HS-5 (cell line): ENCODE data around the gene CTCF.

Experiments used
- DNase-seq: peaks from one replicate; pipeline ENCODE4 v3.0.0-alpha.2; 2012; ENCODE audit warnings: low read depth

The CTCF gene

DNA sequence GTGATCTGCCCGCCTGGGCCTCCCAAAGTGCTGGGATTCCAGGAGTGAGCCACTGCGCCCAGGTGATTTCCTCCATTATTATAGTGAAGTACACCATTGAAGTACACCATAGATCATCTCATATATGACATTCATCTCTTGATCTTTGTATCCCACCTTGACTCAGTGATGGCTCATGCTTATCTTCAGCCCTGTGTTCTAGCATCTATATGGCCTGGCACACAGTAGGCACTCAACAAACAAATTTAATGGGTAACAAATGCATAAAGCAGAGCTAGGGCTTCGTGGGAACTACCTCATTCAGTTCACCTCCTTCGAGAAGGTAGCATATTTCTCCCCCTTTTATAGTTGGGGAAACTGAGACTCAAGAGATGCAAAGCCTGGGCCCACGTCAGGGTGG lies 103.3 kb downstream of the CTCF start:
- DNase-seq: no peak

DNA sequence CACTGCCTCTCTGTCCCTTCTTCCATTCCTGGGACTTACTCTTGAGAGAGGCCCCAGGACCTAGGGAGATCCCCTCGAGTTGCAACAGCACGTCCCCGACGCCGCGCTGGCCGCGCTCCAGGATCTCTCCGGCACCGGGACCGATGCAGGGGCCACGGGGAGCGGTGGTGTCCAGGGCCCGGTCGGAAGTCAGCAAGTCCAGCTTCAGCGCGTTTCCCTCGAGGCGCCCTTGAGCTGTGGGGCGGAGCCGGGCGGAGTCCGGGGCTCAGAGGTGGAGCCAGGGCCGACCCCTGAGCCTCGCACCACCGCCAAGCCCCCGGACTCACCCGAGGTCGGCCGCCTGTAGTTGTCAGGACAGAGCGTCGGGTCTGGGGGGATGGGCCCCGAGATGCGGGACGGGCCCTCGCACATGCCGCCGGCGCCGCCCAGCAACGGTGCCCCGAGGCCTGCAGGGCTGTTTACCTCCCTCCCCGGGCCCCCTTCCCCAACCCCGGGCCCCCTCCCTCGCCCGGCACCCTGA lies 103.8 kb downstream of the CTCF start:
- DNase-seq: no peak

DNA sequence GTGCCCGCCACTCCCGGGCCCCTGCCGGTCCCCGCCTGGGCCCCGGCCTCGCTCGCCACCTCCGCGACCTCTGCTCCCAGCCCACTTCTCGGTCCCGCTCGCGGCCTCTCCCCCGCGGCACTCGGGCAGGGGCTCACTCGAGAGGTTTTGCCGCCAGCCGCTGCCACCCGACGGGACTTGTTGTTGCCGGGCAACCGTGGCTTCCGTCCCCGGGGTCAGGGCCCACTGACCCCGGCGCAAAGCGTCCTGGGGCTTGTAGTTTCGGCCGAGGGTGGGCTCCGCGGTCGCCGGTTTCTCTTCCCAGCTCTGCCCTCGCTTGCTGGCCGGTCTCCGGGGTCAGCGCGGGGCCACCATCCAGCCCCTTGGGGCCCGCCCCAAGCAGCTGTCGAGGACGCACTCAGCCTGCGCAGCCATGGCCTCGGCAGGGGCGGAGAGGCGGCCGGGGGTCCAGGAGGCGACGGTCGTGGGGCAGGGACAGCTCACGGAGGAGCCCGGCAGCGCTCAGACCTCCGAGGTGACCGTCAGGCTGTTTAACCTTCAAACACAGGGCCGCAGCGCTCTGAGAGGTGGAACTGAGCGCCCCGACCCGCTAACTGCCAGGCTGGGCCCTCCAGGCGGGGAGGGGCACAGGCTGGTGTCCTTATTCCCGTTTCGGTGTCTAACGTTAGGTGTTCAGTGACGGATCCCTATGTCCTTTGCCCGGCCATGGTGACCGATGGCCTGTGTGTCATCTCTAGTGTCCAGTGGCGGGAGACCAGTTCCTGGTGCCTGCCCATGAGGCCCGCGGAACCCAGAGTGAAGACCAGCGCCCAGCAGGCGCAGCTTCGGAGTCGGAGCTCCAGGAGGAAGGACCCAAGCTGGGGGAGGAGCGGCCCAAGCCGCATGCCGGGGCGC lies 104.5 kb downstream of the CTCF start, which contains the start of the genes C16orf86 and ENKD1:
TSS of gene C16orf86 (plus strand) at position 256 of the 894 bp plus-strand sequence. CDS start at position 413, 157 bp downstream.
TSS of gene ENKD1 (minus strand) at position 192 of the 894 bp plus-strand sequence. CDS start 308 bp downstream, outside the sequence.
- peak; percentile 22 for DNase-seq

DNA sequence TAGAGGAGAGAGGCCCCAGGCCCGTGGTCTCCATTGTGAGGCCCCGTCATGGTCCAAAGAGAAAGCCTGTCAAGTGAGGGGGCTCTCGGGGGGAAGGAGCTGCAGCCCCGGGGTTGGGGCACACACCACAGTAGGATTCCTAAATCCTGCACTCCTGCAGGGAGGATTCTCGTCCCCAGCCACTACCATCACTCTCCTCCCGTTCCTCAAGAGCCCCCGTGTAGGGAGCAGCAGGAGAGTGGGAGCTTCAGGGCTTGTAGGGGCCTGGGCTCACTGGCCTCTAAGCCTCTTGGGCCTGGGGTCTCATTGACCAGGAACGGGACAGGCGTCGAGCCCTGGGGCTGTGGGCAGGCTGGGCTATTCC lies 105.1 kb downstream of the CTCF start:
- no peak for DNase-seq

DNA sequence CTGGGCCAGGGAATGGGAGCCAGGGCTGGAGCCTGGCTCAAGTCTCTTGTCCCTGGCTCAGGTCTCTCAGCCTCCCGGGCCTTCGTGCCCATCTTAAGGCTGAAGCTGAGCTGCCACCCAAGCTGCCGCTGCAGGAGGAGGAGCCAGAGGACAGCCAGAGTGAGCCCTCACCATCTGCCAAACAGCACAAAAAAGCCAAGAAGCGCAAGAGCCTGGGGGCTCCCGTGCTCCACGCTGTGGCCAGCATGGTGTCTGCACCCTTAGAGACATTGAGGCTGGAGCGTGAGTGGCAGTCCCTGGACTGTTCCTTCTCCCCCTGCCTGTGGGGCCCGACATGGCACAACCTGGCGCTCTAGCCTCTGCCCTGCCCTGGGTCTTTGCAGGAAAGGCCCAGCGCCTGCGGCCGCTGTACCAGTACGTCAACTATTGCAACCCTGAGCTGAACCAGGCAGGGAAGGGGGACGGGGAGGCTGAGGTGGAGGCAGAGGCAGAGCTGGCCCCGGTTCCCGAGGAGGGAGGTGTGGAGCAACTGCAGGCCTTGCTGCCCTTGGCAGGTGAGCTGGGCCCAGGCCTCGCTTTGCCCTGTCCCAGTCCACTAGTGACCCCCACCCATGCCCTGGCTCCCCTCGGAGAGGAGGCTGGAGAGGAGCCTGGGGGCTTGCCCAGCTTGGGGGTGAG lies 105.6 kb downstream of the CTCF start:
- peak; percentile 45 for DNase-seq

DNA sequence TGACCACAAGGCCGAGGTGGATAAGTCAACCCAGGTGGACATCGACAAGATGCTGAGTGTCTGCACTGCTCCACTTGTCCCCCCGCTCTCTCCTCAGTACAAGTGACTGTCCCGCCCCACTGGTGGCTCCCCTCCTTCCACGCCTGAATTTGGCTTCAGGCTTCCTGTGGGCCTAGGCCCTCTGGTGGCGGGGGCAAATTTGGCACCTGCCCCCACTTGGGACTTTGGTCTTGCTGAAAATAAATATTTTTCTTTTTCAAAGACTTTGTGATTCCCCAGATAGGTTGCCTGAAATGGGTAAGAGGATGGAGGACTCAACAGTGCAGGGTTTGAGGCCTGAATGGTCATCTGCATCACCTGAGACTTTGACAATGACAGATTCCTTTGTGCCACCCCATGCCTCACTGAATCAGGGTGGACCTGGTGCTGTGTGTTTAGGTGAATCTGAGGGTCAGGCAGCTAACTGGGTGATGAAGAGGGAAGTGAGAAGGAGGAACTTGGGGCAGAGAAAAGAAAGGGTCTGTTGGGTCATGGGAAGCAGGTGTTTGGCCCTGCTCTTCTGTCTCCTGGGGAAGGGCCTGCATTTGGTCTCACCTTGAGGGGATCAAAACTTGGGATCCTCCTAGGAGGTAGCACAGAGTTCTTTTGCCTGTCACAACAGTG lies 106.3 kb downstream of the CTCF start:
- no peak for DNase-seq

DNA sequence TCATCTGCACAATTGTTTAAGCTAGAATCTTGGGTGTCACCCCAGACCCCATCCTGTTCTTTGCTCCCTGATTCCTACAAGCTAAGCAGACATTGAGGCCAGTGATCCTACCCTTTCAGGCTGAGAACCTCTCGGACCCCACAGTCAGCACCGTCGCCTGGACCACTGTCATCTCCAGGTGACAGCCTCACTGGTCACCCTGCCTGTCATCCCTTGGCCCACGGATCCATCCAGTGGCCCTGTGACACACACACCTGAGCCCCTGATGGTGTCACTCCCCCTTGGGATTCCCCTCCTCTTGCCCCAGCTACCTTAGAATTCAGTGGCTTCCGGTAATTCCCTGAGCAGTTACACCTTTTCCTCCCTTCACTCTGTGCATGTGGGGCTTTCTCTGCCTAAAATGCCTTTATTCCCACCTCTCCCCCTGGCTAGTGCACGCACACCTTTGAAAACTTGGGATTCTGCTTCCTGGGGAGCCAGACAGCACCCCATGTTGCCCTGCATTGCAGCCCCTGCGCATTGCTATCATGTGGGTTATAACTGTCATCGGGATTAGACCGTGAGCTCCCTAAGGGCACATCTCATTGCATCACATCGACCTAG lies 107.3 kb downstream of the CTCF start:
- no peak for DNase-seq

DNA sequence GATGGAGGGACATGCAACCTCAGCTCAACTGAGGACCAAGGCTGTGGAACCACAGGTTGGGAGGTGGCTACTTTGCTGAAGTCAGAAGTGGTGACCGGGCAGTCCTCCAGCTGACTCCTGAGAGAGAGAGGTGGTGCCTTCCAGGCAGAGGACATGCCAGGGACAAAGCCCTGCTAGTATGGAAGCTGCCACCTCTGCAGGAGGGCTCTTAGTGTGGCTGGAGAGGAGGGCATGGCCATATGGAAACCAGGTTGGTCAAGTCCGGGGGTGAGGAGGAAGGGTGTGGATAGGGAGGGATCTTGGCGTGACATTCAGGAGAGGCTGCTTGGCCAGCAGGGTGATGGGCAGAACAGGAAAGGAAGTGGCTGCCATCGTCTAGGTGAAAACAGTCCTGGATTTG lies 110.0 kb downstream of the CTCF start:
- DNase-seq: no peak

DNA sequence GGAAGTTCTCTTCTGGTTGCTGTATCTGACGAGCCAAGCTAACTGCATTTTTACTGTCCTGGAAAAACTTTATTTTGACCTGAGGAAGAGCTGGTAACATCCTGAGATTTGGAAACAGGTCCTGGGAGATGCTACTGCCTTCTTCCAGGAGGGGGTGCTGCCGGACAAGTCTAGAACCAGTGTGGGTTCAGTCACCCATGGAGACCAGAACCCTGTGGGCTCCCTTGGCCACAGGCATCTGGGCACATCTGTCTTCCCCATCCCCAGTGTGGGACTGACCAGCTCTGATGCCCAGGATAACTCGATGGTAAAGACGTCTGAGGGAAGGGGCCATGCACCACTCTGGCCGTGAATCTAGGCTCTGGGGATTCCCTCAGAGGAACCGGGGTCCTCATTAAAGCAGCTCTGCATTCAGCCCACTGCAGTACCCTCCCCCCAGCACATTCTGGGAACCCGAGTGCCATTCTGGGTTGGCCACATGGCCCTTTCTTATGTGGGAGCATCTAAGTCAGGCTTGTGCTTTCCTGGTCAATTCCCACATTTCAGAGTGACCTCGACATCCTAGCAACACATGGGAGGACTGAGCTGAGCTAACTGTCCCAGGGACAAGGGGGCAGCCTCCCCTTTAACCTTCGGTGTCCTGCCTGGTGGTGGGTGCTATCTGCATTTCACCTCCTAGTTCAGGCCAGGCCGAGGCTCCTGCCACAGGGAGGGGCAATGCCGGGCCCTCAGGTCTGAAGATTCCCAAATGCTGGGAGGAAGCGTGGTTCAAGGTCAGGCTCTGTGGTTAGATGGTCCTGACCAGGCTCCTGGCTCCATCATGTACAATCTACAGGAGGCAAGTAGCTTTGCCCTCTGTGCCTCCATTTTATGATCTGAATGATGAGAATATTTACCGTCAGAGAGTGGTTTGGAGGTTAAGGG lies 110.7 kb downstream of the CTCF start:
- DNase-seq: peak; percentile 22

DNA sequence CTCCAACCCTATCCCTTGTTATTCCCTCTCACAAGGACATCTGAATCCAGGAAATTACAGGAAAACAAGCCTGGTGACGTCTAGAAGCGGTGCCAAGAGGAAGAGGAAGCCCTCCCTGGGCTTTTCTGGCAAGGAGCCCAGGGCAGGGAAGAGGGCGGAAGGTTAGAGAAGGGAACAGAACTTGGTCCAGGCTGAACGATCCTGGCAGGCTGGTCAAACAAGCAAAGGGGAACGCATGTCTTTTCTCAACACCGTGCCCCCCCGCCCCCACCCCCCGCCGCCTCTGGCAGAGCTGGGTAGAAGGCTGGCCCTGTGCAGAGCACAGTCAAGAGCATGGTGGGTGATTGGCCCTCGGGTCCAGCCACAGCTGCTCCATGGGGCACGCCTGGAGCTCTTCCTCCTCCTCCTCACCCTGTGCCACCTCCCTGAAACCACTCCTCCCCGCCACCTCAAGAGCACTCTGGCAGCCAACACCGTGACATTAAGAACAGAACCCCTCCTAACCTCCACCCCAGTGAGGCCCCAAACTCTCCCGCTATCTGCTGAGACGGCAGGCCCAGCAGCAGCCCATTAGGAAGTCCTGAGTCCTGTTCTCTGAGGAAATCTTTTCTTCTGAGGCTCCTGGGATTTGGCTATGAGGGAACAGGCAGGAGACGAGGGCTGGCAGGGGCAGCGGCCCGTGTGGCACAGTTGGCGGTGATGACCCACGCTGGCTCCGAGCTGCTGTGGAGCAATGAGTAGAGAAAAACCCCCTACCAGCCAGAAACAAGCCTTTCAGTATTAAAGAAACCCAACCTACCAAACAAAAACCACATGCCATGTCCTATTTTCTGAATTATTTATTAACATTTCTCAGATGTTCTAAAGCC lies 111.6 kb downstream of the CTCF start:
- no peak for DNase-seq

DNA sequence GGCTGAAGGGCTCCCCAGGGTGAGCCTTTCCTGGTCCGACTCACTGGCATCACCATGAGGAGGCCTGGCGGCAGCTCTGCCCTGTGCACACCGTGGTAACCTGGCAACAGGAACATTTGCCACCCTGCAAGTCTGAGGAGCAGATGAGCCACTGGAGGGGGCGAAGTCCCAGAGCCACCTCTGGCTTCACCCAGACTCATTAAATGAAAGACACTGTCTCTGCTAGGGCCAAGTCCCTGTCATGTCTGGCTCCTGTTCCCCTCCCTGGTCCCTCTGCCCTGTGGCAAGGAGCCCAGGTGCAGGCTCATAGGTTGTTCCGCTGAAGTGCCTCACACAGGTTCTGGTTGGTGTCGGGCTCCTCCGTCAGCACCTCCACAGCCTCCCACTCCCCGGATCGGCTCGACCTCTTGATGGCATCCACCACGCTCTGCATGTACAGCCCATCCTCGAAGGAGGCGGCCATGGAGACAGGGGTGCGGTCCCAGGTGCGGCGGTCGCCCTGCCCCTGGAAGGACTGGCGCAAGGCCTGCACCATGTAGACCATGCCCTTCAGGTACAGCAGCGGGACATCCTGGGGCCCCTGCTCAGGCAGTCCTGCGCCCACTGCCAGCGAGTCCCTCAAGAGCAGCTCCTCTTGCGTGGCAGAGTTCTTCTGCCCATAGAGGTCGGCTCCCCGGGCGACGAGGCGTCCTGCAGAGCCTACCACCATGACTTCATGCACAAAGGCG lies 112.7 kb downstream of the CTCF start:
- no peak for DNase-seq

DNA sequence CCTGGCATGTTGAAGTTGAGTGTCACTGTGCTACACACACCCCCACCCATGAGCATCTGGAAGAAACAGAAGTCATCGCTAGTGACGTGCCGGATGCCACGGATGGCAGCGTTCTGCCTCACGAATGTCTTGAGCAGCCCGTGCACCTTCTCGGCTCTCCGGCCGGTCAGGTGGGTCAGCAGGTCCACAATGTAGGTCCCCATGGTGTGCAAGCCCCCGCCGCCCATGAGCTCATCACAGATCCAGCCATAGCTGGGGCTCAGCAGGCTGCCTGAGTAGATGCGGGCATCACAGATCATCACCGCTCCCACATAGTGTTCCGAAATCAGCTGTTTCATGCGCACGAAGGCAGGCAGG lies 113.2 kb downstream of the CTCF start:
- no peak for DNase-seq

DNA sequence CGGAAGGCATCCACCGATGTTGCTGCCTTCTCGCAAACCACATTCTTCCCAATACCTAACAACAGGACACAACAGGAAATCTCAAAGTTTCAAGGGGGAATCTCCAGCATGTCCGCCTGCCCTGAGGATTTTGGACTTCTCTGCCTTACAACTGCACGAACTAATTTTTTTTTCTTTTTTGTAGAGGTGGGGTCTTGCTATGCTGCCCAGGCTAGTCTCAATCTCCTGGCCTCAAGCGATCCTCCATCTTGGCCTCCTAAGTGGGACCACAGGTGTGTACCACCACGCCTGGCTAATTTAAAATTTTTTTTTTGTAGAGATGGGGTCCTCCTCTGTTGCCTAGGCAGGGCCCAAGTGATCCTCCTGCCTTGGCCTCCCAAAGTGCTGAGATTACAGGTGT lies 113.7 kb downstream of the CTCF start:
- DNase-seq: no peak

DNA sequence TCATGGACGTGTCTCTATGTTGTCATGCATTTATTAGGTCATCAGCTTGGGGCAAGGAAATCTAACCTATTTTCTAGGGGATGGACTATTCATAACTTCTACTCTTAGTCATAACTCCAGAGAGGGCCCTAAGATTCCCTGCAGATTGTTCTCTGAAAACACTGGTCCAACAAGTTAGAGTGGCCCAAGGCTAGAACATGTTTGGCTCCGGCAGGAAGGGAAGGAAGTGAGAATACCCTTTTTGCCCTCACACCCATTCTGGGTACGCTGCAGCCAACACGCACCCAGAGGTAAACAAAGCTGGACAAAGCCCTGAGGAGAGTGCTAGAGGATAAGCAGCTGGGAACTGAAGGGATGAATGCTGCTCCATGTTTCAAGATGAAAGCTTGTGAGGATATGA lies 114.2 kb downstream of the CTCF start:
- no peak for DNase-seq

DNA sequence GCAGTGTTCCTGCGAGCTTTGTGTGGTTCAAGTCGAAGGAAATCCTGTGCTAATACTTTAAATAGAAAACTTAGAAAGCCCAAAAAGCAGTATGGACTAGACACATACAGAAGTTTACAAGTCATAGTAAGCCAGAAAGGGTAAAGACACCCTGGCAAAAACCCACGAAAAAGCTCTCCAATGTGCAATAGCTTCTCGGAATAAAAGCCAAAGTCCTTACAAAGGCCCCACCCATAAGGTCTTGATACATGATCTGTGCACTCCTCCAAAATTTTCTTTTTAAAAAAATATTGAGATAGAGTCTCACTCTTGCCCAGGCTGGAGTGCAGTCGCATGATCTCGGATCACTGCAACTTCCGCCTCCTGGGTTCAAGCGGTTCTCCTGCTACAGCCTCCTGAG lies 114.6 kb downstream of the CTCF start:
- DNase-seq: no peak

DNA sequence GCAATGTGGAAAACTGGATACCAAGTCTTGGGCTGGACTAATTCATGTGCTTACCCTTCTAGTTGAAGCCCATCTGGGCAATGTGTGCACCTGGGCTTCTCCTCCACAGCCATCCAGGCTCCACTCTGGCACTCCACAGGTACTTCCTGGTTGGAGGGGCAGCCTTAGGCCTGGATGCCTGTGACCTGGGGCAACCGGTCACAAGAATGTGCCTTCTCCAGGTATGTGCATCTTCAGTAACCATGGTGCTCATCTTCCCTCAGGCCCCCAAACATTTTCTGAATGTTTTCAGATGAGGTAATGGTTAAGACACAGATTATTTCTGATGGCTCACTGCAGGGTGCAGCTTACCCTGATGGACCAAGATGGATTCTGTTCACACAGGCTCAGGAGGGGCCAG lies 115.4 kb downstream of the CTCF start:
- no peak for DNase-seq

DNA sequence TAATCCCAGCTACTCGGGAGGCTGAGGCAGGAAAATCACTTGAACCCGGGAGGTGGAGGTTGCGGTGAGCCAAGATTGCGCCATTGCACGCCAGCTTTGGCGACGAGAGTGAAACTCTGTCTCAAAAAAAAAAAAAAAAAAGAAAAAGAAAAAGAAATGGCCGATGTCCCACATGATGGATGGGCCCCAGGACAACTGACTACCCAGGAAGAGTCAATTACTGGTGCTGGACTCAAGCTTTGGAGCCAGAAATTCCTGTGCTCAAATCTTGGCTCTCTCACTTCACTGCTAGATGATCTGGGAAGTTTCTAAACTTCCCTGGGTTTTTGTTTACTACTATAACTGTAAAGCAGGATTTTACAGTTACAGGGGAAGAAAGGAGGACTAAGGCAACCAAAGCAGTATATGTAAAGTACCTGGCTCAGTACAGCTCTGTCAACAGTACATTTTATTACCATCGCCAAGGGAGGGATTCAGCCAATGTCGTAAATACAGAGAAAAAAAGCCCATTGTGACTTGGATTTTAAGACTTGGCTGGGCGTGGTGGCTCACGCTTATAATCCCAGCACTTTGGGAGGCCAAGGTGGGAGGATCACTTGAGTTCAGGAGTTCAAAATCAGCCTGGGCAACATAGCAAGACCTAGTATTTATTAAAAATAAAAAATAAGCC lies 116.2 kb downstream of the CTCF start:
- DNase-seq: no peak

DNA sequence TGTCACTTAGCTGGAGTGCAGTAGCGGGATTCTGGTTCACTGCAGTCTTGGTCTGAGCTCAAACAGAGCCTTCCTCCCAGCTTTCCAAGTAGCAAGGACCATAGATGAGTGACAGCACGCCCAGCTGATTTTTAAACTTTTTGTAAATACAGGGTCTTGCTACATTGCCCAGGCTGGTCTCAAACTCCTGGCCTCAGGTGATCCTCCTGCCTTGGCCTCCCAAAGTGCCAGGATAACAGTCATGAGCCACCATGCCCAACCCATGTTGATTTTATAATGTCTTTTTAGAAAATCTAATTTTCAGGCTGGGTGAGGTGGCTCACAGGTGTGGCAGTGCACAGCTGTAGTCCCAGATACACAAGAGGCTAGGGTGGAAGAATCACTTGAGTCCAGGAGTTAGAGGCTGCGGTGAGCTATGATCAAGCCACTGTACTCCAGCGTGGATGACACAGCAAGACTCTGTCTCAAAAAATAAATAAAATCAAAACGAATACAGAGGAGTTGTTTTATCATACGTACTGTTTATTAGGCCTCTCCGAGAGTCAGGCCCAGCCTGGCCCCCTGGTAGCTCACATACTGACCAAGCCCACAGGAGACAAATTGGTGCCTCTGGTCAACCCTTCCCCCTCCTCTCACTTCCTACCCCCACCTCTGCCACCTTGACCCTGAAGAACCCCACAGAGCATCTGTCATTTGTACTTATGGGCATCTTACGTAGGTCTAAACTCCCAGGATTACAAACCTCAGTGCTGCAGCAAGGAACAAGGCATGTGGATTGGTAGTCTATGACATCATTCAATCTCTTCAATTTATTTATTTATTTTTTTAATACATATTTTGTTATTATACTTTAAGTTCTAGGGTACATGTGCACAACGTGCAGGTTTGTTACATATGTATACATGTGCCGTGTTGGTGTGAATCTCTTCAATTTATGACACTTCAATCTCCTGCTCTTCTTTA lies 117.9 kb downstream of the CTCF start:
- no peak for DNase-seq
